HL-60/S4 treated with phorbol 12-myristate 13-acetate at 8.2 ng/mL for 4 days and 3 days (cell line): ENCODE measurements around the gene RNF111.

Source experiments
- in situ Hi-C: fragments of 300-500 bp; cut with MboI; formaldehyde crosslinking; loops from 2 replicates; pipeline ENCODE4 v1.15.0; 2022; ENCODE audit warnings: low sequenced_read_pairs

Gene RNF111

GRCh38 chr15:59051873-59052861, 64.7 kb downstream of the RNF111 start:
- in situ Hi-C loops = no loop called here

- in situ Hi-C loops = no loop called here
These were observed 65.5 kb downstream of the RNF111 start for GRCh38 chr15:59052915-59053407.

- in situ Hi-C loops = no loop called here
These were observed 66.0 kb downstream of the RNF111 start for GRCh38 chr15:59053482-59053881.

DNA sequence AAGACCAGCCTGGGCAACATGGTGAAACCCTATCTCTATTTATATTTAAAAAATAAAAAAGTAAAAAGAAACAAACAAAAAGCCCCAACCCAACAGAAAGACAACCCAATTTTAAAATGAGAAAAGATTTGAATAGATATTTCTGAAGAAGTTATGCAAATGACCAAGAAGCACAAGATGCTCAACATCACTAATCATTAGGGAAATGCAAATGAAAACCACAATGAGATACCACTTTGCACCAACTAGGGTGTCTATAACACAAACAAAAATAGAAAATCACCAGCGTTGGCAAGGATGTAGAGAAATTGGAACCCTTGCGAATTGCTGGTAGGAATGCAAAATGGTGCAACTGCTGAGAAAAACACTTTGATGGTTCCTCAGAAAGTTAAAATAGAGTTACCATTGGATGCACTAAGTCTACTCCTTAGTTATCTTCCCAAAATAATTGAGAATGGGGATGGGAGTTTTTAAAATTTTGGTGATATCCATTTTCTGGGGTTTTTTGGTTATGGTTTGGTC, 71.7 kb downstream of the RNF111 start:
- in situ Hi-C loops = no loop called here

- in situ Hi-C loops = no loop called here
These were observed 72.9 kb downstream of the RNF111 start for GRCh38 chr15:59060348-59060747.

GRCh38 chr15:59063042-59063441, 75.6 kb downstream of the RNF111 start:
- in situ Hi-C loops = no loop called here

- in situ Hi-C loops = no loop called here
These were observed 82.0 kb downstream of the RNF111 start for GRCh38 chr15:59069430-59069829.

GRCh38 chr15:59074607-59075006, 87.1 kb downstream of the RNF111 start:
- in situ Hi-C loops = no loop called here

GRCh38 chr15:59087731-59088130, 100.3 kb downstream of the RNF111 start:
- in situ Hi-C loops = no loop called here

DNA sequence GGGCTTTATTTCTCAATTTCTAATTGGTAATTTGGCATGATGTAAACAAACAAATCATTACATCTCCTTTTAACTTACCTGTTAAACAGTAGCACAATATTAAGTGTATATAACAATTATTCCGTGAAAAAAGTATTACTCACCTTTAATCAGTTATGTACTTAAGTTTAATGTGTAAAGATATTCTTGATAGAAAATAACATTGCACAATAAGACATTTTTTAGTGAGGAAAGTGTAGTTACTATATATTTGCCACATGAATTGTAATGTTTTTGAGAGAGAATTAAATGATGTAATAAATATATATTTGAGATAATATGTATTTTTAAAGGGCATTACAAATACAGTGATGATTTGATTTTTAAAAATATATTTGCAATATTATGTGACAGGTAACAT, 106.6 kb downstream of the RNF111 start:
- in situ Hi-C loops = no loop called here

DNA sequence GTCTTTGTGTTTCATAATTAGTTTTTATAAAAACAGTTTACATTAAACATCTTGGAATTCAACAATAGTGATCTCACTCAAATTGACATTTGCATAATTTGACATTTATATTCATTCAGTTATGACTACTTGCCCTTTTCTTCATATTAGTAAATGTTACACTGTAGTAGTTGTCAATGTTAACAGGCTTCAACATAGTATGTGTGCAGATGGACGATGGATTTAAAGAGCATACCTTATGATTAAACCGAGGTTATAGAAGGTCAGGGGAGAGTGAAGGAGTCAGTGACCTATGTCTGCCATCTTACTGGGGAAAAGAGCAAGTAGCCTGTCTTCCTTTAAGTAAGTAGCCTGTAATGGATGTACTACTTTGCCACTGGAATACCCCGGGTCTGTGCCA, 109.0 kb downstream of the RNF111 start:
- in situ Hi-C loops = no loop called here

DNA sequence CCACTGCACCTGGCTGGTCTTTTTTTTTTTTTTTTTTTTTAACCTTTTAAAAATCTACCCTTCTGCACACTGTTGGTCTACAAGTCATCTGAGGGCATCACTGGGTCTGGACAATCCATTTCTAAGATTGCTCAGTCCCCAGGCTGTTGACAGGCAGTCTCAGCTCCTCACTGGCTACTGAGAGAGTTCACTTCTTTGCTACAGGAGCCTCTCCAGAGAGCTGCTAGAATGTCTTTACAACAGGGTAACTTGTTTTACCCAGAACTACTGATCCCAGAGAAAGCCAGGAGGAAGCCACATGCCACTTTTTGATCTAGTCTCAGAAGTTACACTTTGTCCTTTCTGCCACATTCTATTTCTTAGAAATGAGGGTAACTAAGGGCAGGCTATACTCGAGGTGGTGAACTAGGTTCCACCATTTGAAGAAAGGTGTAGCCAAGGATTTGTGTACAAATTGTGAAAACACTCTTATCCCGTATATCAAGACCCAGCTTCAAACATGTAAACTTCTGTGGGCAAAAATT, 111.8 kb downstream of the RNF111 start:
- in situ Hi-C loops = no loop called here

- in situ Hi-C loops = no loop called here
These were observed 117.1 kb downstream of the RNF111 start for GRCh38 chr15:59104602-59104911.

- in situ Hi-C loops = no loop called here
These were observed 117.7 kb downstream of the RNF111 start, which contains the start of gene CCNB2 for GRCh38 chr15:59104912-59105732. Gene CCNB2, plus strand, starts transcription at chr15:59105146. Its CDS starts 123 bp downstream, at chr15:59105269.

- in situ Hi-C loops = no loop called here
These were observed 118.4 kb downstream of the RNF111 start for GRCh38 chr15:59105854-59106253.

GRCh38 chr15:59111251-59111650, 123.8 kb downstream of the RNF111 start:
- in situ Hi-C loops = no loop called here

DNA sequence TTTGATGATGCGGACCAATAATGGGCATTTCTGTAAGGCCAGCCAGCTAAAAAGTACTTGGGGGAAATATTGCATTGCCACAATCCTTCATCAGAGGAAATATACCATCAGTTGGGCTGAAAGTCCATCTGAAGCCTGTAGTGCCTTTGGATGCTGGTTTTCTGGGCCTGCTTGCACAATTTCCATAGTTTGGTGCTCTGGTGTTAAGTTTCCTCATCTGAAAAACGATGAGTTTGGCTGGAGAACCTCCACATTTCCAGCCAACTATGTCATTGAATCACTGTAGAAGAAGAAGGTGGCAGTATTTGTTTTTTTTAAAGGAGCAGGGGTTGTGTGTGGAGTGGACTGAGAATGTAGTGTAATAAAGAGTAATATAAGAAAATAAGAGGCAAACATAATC, 127.6 kb downstream of the RNF111 start:
- in situ Hi-C loops = no loop called here

GRCh38 chr15:59116141-59116540, 128.7 kb downstream of the RNF111 start:
- in situ Hi-C loops = no loop called here

- in situ Hi-C loops = no loop called here
These were observed 129.3 kb downstream of the RNF111 start for GRCh38 chr15:59116771-59117170.

GRCh38 chr15:59119625-59120024, 132.2 kb downstream of the RNF111 start:
- in situ Hi-C loops = no loop called here

GRCh38 chr15:59120937-59121336, 133.5 kb downstream of the RNF111 start:
- in situ Hi-C loops = no loop called here
